NOMO-1 (cell line): ENCODE results near the gene HIBADH.
"Not testable (repeated sequence)": the region's sequence is repeated elsewhere in the genome, so short reads cannot be mapped to it uniquely, and the experiment has no call there.

Source experiments
- DNase-seq, 2 experiments: peaks; one replicate each; lab custom pipeline; 2025; ENCODE audit not compliant: unreplicated experiment in 2 of 2; lab: John Stamatoyannopoulos, UW

The HIBADH gene

GRCh38 chr7:27515933-27516332 is 146.8 kb downstream of the HIBADH start:
- no peak for DNase-seq

DNA sequence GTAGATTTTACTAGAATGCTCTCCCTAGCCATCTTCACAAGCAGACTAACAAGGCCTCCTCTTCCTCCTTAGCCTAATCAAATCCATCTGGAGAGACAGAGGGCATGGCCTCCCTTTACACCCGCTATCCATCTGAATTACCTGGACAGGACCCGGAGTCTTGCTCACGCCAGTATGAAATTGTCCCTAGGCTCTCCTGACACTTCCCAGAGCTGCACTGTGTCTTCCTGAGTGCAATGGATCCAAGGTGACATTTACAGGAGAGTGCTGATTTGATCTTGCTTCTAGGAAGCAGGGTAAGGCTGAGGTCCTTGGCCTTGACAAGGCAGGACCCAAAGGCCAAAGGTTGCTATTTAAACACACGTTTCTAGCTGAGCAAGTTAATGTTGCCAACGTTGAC is 147.8 kb downstream of the HIBADH start:
- DNase-seq: no peak

GRCh38 chr7:27513885-27514284 is 148.8 kb downstream of the HIBADH start:
- DNase-seq: no peak

DNA sequence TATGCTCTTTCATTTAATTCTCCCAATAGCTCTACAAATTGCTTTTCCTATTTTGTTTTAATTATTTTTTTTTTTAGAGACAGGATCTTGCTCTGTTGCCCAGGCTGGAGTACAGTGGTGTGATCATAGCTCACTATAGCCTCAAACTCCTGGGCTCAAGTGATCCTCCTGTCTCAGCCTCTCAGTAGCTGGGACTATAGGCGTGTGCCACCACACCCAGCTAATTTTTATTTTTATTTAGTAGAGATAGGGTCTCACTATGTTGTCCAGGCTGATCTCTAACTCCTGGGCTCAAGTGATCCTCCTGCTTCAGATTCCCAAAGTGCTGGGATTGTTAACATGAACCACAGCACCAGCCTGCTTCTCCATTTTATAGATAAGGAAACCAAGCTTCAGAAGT is 151.3 kb downstream of the HIBADH start:
- DNase-seq: not testable (repeated sequence)

- peak; percentile 38 to 71 for DNase-seq
Observed at GRCh38 chr7:27510541-27510940, 152.1 kb downstream of the HIBADH start.

DNA sequence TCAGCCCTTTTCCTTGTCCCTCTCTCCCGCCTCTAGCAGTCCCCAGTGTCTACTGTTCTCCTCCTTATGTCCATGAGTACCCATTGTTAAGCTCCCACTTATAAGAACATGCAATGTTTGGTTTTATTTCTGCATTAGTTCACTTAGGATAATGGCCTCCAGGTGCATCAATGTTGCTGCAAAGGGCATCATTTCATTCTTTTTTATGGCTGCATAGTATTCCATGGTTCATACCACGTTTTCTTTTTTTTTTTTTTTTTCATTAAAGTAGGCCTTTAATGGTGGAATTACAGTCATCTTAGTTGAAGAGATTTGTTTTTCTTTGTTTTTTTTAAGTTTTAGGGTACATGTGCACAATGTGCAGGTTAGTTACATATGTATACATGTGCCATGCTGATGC is 160.8 kb downstream of the HIBADH start:
- DNase-seq: not testable (repeated sequence)

DNA sequence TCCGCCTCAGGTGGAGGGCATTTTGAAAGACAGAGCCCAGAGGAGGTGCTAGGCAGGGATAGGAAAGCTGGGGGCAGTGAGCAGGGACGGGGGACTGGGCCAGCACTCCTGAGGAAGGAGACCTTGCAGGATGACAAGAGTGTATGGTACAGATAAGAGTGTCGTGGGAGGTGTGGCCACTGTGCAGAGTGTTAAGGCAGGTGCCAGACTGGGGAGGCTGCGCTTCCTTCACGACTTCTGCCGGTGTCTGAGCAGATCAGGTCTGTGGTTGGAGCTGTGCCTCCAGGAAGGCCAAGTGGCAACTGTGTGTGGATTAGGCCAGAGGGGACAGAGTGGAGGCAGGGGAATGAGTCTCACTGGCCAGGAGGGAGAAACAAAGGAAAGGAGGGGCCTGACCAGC is 161.7 kb downstream of the HIBADH start:
- no peak for DNase-seq

DNA sequence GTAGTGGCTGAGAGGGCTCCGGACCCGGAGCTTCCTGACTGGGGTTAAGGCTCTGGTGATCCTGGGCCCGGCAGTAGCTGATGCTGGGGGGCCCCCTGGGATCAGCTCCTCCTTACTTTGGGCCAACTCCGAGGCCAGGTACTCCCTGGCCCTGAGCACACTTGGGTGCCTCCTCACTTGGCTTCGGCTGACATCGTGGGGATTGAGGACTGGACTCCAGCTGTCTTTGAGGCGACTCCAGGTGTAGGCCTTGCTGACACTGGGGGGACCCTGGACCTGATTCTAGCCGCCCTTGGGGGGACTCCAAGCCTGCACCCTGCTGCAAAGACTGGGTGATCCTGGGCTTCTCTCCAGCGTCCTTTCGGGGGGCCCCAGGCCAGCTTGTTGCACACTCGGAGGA is 170.5 kb downstream of the HIBADH start:
- DNase-seq: no peak

- DNase-seq: no peak
Observed at GRCh38 chr7:27491534-27491933, 171.1 kb downstream of the HIBADH start.

DNA sequence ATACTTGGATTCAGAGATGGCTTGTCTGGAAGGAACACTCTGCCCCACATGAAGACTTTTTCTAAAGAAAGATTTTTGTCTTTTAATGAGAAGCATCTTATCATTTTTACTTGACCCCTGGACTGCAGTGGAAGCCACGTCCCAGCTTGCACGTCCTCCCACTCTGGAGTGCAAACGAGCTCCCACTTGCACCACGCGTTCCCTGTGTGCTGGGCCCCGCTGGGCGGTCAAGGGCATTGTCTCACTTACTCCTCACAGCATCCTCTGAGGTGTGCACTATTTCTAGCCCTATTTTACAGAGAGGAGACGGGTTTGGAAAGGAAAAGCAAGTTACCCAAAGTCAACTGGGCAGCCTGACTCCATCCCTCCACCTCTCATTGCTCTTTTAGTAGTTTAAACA is 175.2 kb downstream of the HIBADH start:
- no peak for DNase-seq

- no peak for DNase-seq
Observed at GRCh38 chr7:27484451-27484850, 178.2 kb downstream of the HIBADH start.

DNA sequence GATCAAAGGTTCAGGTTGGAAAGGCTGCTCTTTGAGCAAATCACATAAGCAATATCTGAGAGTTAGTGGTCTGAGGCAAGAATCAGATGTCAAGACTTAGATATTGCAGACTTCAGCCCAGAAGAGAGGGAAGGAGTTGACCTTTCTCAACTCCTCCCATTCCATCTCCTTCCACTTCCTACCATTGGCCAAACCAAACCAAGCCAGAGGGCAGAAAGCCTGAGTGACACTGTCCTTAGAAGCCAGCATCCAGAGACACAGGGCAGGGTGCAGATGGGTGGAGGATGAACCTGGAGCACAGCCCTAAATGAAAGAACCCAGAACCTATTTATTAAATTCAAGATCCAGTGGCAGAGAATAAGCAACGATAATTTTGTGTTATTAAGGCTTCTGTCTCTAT is 180.5 kb downstream of the HIBADH start:
- no peak for DNase-seq

GRCh38 chr7:27478556-27478955 is 184.1 kb downstream of the HIBADH start:
- DNase-seq: no peak

DNA sequence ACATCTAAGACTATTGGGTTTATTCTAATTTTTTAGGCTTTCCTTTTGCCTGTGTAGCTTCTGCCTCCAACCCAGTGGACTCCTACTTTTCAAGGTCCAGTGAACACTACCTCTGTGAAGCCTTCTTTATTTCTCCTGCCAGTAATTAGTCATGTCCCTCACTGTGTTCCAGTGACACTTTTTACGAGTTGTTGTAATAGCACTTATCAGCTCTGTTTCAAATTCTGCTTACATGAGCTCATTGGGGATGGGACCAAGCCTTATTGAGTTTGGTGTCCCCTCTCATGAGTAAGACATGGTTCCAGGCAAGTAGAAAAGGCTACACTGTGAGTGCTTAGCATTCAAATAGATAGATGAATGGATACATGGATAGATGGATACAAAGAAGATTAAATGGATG is 184.6 kb downstream of the HIBADH start:
- DNase-seq: no peak

- no peak for DNase-seq
Observed at GRCh38 chr7:27476493-27476892, 186.2 kb downstream of the HIBADH start.
